GM18508 (cell line): ENCODE data around the gene FCSK.
"Not testable (repeated sequence)": the region's sequence is repeated elsewhere in the genome, so short reads cannot be mapped to it uniquely, and the experiment has no call there.

ENCODE experiments used
- ATAC-seq: cut with Tn5 transposase; IDR thresholded peaks from one replicate; pipeline ENCODE4 v1.9.1; 2021; ENCODE audit warnings: moderate number of reproducible peaks; ENCODE audit not compliant: insufficient read depth, unreplicated experiment

FCSK gene

GRCh38 chr16:70454222-70455034 is at the start of gene FCSK:
Gene FCSK, plus strand, starts transcription at chr16:70454595. Its CDS starts 8,596 bp downstream, at chr16:70463191.
- peak; percentile 44 for ATAC-seq

DNA sequence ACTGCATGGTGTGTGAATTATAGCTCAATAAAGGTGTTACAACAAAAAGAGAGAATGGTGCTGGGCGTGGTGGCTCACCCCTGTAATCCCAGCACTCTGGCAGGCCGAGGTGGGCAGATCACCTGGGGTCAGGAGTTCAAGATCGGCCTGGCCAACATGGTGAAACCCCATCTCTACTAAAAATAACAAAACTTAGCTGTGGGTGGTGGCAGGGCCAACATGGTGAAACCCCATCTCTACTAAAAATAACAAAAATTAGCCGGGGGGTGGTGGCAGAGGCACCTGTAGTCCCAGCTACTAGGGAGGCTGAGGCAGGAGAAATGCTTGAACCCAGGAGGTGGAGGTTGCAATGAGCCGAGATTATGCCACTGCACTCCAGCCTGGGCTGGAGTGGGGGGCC is 48.3 kb upstream of the FCSK start:
- ATAC-seq, result not testable (repeated sequence)

- ATAC-seq, result no peak
These were observed 46.6 kb upstream of the FCSK start for GRCh38 chr16:70407811-70408274.

GRCh38 chr16:70410734-70411133 is 43.7 kb upstream of the FCSK start:
- no peak for ATAC-seq

DNA sequence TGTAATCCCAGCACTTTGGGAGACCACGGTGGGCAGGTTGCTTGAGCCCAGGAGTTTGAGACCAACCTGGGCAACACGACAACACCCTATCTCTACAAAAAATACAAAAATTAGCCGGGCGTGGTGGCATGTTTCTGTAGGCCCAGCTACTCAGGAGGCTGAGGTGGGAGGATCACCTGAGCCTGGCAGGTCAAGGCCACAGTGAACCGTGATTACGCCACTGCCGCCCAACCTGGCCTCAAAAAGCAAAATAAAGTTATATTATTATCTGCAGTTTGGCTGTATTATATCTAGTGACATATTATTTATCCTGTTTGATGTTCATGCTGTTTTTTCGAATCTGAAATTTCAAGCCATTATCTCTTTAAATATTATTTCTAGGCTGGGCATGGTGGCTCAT is 42.0 kb upstream of the FCSK start:
- no peak for ATAC-seq

- ATAC-seq, result not testable (repeated sequence)
These were observed 40.8 kb upstream of the FCSK start for GRCh38 chr16:70413572-70413971.

DNA sequence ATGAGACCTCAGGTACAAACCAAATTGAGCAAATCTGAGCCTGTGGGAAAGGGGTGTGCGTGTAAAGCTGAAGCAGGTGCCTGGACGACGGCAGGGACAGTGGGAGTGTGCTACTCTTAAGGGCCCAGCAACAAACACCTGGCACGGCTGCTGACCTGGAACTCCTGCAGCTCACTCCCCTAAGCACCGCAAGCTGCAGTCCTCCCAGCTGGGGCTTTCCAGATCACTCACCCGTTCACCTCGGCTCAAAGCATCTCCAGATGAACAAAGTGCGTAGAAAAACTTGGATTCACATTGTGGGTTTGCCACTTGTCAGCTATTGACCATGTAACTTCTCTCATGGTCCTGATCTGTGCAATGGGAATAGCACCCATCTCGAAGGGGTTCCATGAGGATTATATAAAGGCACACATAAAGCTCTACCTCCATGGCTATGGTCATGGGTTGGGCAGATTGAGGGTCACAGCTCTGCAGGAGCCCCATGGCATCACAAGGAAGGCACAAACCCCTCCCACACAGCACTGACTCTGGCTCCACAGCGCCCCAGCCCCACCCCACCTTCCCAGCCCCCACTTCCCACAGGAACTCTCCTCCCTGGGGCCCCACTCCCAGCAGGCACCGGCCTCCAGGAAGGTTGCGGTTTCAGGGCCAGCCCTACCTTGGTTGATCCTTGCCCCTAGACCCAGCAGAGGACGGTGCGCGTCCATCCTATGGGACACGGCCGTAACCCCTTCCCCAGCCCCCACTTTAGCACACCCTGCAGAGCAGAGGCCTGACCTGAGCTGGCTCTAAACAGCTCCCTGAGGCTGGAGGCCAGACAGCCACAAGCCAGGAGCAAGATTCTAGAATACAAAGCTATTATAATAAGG is 37.4 kb upstream of the FCSK start:
- ATAC-seq, result no peak

DNA sequence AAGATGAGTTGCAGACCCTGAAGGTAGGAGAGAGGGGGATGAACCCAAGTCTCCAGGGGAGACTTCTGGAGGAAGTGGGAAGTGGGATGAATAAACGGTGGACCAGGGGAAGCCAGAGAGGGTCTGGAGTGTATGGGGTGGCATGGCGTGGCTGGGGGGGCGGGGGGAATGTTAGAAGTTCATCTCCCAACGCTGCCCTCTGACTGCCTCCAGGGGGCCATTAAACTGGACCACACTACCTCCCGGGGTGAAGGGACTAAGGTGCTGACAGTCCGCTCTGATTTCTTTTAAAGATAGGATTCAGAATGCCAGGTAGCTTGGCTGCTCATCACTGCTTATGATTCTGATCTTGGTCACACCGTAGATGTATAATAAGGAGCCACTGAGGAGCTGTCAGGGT is 36.7 kb upstream of the FCSK start:
- no peak for ATAC-seq

- no peak for ATAC-seq
These were observed 36.0 kb upstream of the FCSK start for GRCh38 chr16:70418274-70418992.

GRCh38 chr16:70418993-70419318 is 35.4 kb upstream of the FCSK start:
- no peak for ATAC-seq

- no peak for ATAC-seq
These were observed 34.7 kb upstream of the FCSK start for GRCh38 chr16:70419384-70420327.

- ATAC-seq, result no peak
These were observed 33.4 kb upstream of the FCSK start for GRCh38 chr16:70421014-70421413.

DNA sequence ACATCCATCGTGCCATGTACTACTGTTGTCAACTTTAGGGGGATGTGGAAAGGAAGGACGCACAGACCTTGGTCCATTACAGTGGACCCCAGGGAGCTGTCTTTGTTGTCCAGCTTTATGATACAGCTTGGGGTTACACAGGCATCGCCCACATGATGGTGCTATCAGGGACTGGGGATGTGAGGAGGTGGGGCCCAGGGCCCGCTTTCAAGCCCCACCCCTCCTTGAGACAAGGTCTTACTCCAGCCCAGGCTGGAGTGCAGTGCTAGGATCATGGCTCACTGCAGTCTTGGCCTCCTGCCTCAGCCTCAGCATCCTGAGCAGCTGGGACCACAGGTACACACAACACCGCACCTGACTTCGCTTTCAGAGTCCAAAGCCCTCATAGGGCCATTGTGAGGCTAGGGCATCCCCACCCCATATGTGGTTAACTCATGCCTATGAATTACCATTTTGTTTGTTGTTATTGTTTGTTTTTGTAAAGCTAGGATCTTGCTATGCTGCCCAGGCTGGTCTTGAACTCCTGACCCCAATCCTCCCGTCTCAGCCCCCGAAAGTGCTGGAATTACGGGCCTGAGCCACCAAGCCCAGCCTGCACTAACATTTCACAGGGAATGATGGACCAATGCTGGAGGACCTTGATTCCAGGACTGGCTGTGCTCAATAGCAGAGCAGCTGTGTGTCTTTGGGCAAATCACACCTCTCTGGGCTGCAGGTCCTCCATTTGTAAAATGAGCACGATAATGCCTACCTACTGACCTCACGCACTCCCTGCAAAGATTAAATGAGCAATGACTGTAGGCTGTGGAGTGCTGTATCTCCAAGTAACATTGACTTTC is 32.7 kb upstream of the FCSK start:
- ATAC-seq, result no peak

DNA sequence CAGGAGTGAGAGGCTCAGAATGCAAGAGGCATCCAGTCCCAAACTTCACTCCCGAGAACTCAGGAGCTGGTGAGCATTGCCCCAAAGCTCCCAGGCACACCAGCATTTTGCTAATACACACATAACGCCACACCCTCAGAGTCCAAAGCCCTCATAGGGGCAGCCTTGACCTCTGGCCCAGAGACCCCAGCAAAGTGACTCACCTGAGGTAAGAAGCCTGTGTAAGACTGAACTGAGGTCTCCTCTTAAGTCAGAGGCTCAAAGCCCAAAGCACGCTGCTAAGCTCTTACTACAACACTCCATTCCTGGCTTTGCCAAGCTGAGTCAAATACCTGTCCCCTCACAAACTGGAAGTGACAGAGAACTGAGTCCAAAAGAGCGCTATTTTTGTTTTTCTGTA is 31.9 kb upstream of the FCSK start:
- no peak for ATAC-seq

GRCh38 chr16:70427786-70428177 is 26.6 kb upstream of the FCSK start:
- no peak for ATAC-seq

- ATAC-seq, result no peak
These were observed 26.0 kb upstream of the FCSK start for GRCh38 chr16:70428178-70428998.

DNA sequence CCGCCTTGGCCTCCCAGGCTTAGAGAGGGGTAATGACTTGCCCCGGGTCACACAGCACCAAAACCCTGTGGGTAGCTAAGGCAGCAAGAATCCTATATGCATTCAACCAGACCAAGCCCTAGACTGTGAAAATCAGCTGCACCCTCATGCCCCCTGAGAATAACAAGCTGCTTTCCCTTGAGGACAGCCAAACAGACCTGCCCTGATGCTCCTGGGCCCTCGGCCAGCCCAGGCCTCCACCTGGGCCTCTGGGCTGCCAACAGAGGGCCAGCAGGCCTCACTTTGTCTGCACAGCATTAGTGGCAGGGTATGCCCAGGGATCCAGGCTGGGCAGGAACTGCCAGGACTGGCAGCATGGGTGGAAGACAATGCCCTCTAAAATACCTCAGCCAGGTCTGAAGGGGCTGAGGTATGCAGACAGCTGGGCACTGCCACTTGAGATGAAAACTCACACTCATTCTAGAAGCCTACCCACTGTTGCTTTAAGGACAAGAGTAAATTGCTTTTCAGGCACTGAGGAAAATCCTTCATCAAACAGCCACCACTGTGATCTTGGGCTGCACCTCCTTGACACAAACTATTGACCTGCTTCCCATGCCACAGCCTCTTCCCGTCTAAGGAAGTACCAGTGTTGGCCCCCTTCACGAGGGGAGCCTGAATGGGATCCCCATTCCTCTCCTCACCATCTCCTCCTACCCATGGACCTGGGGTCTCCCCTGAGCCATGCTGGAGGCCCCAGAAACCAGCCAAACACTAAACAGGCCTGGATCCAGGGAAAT is 24.3 kb upstream of the FCSK start:
- ATAC-seq, result no peak
